ENCODE measurements around the gene TENM4.
"Not testable (repeated sequence)": the region's sequence is repeated elsewhere in the genome, so short reads cannot be mapped to it uniquely, and the experiment has no call there.

The TENM4 gene

DNA sequence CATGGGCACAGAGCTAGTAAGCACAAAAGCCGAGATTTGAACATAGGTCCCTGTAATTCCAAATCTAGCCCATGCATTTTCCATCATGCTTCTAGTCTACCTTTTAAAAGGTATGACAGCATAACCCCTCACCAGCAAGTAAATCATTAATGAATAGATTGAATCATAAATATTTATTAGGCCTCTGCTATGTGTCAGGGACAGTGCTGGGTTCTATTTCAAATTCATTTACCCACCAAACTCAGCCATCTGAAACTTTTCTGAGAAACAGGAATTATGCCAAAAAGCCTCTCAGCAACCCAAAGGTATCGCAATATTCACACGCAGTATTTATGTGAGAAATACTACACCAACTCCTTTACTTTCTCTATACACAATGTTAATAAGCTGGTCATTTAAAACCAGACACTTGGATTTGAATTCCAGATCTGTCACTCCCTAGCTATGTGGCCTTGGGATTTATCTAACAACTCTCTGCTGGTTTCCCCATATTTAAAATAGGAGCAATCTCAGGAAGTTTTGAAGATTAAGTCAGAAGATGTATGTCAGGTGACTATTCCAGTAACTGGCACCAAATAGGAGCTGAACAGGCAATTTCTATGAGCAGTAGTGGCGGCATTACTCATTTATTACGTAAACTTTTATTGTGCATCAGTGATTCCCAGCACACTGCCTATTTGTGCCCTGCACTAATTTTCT, 191.4 kb downstream of the TENM4 start:
- DNase-seq (ENCODE audit: low read depth, low spot score): no peak

DNA sequence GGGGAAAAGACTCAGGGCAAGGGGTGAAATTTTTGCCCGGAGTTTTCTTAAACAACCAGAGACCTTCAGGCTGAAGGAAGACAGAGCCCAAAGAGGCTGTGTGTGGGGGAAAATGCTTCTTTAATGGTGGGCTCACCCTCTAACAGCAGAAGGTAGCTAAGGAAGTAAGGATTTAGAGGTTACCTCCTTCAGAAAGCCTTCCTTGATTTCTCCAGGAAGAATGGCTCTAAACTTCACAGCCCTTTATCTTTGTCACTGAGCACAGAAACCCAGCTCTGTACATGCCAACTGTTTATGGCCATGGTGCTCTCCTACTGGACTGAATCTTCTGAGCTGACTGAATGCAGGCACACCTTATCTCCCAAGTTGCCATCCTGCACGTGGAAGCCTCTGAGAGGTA, 196.0 kb downstream of the TENM4 start:
- no peak for DNase-seq (ENCODE audit: low read depth, low spot score)

DNA sequence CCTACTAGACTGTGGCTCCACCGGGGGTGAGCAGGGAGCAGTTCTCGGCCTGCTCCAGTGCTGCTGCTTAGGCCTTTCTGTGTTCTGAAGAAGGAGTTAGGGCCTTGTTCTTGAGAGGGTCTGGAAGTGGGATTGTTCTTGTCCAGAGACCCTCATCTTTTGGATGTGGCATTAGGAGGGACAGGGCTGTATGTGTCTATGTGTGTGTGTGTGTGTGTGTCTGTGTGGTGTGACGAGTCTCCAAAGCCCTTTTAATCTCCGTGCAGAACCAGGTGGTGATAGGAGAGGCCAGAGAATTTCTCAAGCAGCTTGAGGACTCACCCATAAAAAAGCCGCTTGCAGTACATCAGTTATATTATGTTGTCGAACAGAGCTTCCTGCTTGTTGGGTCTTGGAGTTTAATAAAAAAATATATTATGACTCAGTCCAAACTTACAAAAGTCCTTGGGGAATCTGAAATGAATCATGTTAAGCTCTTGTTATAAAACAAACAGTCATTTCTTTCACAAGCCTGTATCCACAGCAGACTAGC, 196.5 kb downstream of the TENM4 start:
- no peak for DNase-seq (ENCODE audit: low read depth, low spot score)

DNA sequence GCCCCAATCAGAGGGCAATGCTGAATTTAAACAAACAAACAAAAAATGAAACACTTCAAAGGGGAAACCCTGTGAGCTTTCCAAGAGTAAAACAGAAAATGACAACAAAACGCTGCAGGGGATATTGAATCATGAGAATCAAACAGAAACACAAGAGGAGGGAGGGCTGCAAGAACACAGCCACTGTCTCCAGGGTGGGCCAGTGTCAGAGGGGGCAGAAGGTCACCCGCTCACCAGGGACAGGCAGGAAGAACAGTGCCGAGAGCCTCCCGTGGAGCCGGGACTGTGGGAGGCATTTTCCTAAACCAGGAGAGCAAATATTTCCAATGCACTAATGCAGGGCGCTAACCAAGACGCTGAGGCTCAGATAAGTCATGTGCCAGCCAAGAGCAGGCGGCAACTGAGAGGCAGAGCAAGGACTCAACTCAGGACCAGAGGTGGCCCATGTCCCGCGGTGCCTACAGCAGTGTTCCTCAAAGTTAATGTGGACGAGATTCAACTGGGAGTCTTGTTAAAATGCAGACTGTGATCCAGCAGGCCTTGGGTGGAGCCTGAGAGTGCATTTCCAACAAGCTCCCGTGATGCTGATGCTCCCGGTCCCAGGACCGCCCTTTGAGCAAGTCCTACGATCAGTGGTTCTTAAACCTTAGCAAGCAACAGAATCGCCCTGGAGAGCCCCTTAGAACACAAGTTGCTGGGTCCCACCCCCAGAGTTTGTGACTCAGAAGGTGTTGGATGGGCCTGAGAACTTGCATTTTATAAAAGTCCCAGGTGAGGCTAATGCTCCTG, 197.2 kb downstream of the TENM4 start:
- DNase-seq (ENCODE audit: low read depth, low spot score): no peak

DNA sequence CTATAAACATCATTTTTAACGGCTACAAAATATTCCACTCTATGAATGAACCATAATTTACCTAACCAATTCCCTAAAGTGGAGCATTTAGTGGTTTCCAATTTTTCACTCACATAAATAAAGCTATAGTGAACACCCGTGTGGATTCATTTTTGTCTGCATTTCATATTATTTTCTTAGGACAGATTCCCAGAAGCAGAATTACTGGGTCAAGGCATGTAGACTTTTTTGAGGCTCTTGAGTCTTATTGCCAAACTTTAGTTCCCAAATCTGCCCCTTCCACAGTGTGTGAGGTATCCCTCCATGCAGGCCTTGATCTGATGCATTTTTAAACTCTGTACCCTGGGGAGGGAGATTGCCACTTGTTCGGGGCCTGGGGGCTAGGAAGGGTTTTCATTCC, 198.2 kb downstream of the TENM4 start:
- no peak for DNase-seq (ENCODE audit: low read depth, low spot score)

DNA sequence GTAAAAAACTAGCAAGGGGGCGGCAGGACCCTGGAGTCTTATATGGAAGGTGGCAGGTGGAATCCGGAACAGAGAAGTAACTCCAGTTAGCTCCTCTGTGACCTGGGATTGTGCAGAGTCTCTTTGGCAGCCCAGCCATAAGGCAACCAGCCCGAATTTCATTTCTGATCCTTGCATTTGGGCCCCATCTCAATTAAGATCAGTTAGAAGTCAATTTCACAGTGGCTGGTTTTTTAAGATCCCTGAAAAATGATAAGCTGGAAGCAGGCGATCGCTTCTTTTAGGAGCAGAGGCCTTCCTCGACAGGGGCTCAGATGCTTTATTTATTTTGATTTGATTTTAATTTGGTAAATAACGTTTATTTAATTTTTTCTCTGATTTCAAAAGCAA, 199.0 kb downstream of the TENM4 start:
- no peak for DNase-seq (ENCODE audit: low read depth, low spot score)

DNA sequence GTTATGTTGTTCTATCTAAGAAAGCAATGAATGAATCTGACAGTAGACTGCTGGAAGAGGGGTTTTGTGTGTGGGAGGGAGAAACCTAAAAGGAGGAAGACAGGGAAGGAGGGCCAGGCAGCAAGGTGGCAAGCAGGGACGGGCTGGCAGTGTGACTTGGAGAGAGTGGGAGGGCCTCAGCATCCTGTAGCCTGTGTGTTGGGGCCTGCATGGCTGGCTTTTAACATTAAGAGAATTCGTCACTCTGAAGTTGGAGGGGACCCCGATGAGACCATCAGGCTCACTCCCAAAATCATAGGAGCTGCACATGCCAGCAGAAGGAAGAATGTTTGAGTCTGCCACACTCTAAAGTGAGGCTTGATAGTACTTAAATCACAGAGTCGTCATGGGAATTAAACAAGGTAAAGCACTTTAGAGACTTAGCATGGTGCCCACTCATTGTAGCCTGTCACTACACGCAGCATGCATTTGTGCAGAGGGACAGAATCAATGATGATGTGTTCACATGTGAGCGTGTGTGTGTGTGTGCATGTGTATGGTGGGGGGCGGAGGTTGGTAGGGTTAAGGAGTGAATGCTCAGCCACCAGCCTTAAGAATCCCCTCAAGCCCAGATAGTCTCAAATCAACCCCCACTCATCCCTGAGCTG, 199.5 kb downstream of the TENM4 start:
- no peak for DNase-seq (ENCODE audit: low read depth, low spot score)

DNA sequence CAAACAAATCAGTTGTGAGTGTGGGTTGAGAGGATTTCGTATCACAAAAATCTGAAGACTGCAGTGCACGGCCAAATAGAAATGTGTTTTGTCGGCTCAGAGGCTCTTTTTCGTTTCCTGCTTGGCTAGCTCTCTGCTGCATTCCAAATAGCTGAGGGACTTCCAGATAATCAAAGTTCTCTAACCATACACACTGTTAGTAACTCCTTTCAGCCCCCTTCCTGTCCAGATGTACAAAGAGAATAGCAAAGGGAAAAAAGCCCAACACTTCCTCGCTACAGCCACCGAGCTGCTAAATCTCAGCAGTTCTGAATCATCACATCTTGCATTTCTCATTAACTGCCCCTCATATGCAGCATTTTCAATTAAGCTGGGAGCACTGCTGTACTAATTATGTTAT, 203.1 kb downstream of the TENM4 start:
- no peak for DNase-seq (ENCODE audit: low read depth, low spot score)

DNA sequence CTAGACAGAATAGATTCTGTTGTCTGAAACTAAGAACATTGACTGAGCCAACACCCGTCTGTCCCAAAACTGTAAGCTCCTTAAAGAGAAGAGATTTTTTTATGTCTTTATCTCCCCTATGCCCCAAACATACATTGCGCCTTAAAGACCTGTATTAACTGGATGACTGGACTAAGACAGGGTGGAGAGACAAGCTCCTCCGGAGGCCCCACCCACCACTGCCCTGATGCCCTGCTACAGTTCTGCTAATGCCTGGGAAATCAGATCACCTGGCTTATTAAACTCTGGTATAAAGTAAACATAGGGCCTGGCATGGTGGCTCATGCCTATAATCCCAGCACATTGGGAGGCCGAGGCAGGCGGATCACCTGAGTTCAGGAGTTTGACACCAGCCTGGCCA, 203.7 kb downstream of the TENM4 start:
- no peak for DNase-seq (ENCODE audit: low read depth, low spot score)

DNA sequence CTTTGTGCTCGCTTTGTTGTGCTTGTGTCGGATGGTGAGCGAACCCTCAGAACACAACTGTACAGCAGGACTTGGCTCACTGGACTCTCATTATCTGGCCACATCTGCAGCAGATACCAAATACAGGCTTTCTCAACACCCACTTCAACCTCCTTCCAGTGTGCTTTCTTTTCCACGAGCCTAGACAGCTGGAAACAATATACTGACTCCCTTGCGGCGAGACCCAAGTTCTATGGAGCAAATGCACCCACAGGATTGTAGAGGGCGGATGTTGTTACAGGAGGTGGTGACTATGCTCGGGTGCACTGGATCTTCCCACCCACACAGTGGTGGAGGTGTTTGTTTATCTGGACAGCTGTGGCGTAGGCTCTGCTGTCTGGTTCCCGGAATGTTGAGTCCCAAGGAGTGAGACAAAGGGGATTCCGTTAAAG, 204.3 kb downstream of the TENM4 start:
- DNase-seq (ENCODE audit: low read depth, low spot score): no peak

DNA sequence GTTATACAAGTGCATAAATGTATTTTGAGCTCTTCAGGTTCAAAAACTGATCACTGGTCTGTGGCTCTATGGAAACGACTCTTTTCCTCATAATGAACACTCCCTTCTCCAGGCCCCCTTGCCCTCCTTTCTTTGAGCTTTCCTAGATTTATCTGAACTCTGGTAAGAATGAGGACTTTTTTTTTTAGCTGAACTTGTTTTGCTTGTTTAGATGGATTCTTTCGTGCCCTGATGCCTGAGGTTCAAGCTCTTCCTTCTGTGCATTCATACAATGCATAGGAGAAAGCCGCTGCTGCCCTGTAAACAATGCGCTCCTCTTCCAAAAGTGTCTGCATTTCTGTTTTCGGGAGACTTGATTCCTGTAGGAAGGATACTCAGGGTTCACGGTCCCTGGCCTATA, 205.1 kb downstream of the TENM4 start:
- DNase-seq (ENCODE audit: low read depth, low spot score): no peak

DNA sequence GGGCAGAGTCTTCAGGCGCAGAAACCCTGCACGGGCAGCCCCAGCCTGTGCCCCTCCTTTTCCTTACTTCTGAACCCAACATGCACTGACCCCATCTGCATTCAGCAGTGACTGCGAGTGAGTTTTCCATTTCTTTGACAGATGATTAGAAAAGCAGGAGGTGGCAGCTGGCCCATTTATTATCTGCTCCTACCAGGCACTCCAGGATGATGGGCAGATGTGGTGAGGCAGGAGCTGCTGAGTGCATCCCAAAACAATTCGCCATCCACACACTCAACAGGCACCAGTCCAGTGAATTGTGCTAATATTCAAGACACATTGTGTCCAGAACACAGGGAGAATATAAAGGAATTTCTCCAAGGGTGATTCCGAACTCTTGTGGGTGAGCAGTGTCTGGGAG, 208.5 kb downstream of the TENM4 start:
- DNase-seq (ENCODE audit: low read depth, low spot score): no peak

DNA sequence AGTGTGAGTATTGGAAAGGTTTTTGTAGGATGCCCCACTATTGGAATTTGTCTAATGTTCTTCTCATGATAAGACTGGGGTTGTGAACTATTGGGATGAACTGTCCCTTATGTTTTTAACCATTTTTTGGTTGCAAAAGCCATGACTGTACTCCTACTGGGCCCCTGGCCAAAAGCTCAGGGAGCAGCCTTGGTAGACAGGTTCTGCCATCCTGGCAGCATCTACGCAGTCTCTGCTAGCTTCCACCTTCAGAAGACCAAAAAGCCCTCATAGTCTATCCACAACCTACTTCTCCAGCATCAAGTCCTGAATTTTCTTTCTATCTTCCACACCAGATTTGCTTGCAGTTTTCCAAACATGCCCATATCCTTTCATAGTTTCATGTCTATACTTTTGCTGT, 211.8 kb downstream of the TENM4 start:
- no peak for DNase-seq (ENCODE audit: low read depth, low spot score)

DNA sequence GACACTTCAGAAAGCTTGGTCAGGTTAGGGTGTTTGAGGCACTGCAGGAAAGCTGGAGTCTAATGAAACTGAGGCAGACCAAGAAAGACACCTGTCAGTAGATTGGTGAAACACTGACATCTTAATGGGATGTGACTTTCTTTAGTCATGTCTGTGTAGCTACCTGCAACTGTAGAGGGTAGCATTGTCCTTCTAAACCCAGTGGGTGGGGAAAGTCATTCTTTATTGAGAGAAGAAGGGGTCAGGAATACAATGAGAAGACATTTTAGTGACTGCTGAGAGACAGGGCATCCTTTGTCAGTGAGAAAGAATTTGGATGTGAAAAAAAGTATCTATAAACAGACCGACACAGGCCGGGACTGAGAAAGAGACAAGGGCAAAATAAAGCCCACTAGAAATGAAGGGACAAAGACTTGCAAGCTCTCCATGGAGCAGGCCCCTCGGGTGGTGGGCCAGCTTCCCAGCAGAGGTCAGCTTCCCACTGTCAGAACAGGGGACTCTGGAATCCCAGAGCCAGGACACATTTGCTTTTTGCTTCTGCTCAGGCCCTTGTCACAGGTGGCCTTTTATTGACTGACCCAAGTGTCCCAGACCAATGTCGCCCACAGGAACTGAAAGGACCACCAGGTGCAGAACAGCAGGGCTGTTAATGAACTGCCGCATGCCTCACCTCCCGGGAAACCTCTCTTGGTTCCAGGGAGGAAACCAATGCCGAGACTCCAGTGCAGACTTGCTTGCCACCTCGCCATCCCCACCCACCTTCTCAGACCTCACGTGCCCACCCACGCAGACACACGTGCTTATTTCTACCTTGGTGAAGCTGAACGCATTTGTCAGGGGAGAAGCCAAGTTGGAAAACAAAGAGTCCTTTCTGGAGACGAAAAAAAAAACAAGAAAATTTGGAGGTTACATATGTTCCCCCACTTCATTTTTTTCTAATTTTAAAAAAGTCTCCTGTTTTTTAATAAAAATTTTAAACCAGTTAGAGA, 212.8 kb downstream of the TENM4 start:
- peak; percentile 55 for DNase-seq (ENCODE audit: low read depth, low spot score)

DNA sequence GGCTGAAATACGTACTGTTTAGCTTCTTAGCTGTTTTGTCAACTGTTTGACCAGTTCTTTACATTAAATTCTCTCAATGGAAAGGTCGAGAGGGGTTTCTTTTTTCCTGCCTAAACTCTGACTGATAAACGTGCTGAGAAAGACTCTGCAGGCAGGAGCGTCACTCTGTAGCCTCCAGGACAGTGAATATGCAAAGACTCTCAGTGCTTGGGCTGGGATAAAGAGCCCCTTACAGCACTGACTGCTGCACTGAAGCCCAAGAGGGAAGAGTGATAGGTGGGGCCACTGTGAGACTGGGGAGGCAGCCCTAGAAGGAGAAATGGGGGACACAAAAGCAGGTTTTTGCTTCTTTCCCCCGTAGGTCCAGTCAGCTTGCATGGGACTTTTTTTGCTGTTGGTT, 213.5 kb downstream of the TENM4 start:
- no peak for DNase-seq (ENCODE audit: low read depth, low spot score)

DNA sequence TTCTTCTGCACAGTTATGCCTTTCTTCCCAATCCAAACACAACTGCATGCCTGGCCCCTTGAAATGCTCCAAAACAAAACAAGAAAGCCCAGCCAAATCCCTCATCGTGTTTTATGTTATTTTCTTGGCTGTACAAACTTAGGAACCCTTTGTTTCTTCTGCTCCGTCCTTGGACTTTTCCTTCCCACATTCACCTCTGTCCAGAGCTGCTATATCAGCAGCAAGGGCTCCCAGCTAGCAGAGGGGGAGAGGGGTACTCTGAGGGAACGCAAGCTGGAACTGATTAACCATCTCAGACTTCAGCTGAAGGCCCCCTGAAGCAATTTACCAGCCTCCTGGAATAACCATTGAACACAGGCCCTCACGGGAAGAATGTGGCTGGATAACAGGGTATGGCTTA, 214.7 kb downstream of the TENM4 start:
- DNase-seq (ENCODE audit: low read depth, low spot score): no peak

DNA sequence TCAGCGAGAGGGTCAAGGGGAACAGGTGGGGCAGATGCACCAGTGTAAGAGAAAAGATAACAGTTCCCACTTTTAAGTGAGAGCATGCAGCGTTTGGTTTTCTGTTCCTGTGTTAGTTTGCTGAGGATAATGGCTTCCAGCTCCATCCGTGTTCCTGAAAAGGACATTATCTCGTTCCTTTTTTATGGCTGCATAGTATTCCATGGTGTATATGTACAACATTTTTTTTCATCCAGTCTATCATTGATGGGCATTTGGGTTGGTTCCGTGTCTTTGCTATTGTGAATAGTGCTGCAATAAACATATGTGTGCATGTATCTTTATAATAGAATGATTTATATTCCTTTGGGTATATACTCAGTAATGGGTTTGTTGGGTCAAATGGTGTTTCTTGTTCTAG, 218.7 kb downstream of the TENM4 start:
- not testable (repeated sequence) for DNase-seq (ENCODE audit: low read depth, low spot score)

DNA sequence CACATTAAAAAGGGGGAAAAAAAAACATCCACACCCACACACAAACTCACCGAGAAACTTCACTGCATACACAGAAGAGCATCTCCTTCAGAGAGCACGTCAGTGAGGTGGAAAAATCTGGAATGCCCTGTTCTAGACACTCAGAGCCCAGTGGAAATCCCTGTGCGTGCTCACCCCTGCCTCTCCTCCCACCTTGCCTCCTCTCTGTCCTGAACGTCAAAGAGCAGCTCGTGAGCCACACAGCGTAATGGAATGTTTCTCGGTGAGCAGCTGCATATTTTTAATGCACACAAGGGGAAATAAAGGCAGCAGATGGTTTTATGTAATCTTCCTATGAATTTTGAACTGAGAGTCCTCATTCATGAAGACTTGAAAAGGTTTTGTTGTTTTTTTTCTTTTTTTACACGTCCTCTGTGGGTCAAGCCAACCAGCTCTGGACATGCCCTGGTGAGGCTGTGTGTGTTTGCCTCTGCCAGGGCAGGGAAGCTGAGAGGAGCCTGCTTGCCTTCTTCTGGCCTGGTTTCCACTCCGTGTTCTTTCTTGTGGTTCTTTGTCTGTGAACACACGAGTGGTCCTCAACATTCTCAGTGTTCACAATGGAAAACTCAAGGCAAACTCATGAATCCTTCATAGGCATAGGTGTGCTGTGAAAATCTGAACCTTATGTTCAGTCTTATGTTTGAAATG, 219.2 kb downstream of the TENM4 start:
- DNase-seq (ENCODE audit: low read depth, low spot score): no peak

DNA sequence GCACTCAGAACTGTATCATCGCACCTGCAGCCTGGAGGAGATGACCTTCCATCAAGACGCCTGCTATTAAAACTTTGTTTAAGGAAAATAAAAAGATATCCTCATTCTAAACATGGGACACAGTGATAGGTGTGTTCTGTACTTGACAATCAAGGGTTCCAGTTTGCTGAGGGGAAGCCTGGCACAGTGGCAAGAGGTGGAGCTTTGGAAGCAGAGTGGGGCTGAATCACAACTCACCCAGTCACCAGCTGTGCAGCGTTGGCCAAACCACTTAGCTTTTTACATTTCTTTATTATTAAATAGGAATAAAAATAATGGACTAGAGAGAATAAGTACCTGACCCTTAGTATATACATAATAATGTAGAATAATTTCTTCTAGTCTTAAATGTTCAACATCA, 220.7 kb downstream of the TENM4 start:
- DNase-seq (ENCODE audit: low read depth, low spot score): no peak

DNA sequence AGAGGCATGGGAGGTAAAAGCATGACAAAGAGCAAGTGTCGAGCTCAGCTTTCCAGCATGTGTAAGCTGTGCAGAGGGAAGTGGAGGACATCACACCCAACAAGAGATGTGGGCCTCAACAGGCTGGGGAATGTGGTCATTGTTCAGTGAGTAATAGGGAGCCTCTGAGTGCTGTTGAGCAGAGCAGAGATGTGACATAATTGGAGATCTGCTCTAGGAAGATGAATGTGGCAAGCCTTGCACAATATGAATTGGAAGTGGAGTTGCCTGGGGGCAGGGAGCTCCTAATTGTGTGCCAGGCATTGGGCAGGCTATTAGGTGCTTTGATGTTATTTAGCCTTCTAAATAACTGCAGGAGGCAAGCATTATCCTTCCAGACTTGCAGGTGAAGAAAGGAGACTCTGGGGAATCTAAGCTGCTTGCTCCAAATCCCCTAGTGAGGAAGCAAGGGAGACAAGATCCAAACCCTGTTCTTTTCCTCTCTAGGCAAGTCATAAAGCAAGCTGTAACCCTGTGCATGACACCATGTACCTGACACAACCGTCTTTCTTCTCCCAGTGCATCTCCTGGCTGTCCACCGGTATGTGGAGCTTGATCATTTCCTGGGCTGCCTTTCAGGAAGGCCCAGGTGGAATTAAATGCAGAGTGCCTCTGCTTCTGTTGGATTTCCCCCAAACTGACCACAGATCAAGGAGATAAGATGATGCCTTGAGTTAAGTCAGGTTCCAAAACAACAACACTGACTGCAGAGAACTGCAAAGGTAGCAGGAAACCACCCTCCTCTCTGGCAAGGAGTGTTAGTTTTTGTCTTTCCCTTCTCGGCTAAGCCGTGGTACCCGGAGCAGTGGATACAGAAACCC, 221.4 kb downstream of the TENM4 start:
- peak; percentile 18 for DNase-seq (ENCODE audit: low read depth, low spot score)
